Neural progenitor cell (in vitro differentiated cells): Measurements from ENCODE around the gene JAK1. TPM values are rescaled to one million over a fixed set of nuclear protein-coding genes. Genes with fewer than 3 reads are reported as not detected.
A peak's percentile ranks its signal among the peaks of the same experiment; 100 is the strongest.

Experiments
- DNase-seq: peaks from one replicate; pipeline ENCODE4 v3.0.0-alpha.2; 2016; ENCODE audit warnings: low spot score
- H2AFZ ChIP-seq: fragments of 200-600 bp; sonication (generic); replicated peaks from 2 replicates; pipeline ENCODE4 v1.6.1; 2016; ENCODE audit warnings: antibody characterized with exemption
- H3F3A ChIP-seq: fragments of 200-600 bp; sonication (generic); 2 replicates; pipeline ENCODE4 v1.6.1; 2016; ENCODE audit warnings: antibody characterized with exemption, low read depth
- H3K27ac ChIP-seq: fragments of 200-600 bp; sonication (generic); 2 replicates; pipeline ENCODE4 v1.5.1; 2016; ENCODE audit warnings: mild to moderate bottlenecking
- H3K27me3 ChIP-seq: fragments of 200-600 bp; sonication (generic); 2 replicates; pipeline ENCODE4 v1.6.1; 2016; ENCODE audit warnings: mild to moderate bottlenecking, moderate library complexity
- H3K36me3 ChIP-seq: fragments of 200-600 bp; sonication (generic); 2 replicates; pipeline ENCODE4 v1.5.1; 2016
- H3K4me1 ChIP-seq: fragments of 200-600 bp; sonication (generic); 2 replicates; pipeline ENCODE4 v1.6.1; 2016; ENCODE audit warnings: mixed run types
- H3K4me2 ChIP-seq: fragments of 200-600 bp; sonication (generic); 2 replicates; pipeline ENCODE4 v1.6.1; 2016
- H3K4me3 ChIP-seq: fragments of 200-600 bp; sonication (generic); 2 replicates; pipeline ENCODE4 v1.5.1; 2016
- H3K79me2 ChIP-seq: fragments of 200-600 bp; sonication (generic); 2 replicates; pipeline ENCODE4 v1.6.1; 2016; ENCODE audit warnings: low read depth
- H3K9ac ChIP-seq: fragments of 200-600 bp; sonication (generic); 2 replicates; pipeline ENCODE4 v1.6.1; 2016
- H3K9me3 ChIP-seq: fragments of 200-600 bp; sonication (generic); 2 replicates; pipeline ENCODE4 v1.5.1; 2016; ENCODE audit warnings: low read depth
- H4K20me1 ChIP-seq: fragments of 200-600 bp; sonication (generic); 2 replicates; pipeline ENCODE4 v1.6.1; 2016; ENCODE audit warnings: low read depth
- H3K27ac Mint-ChIP-seq: 3 replicates; pipeline ENCODE4 v1.8.0; 2021; ENCODE audit warnings: mixed read lengths
- H3K27me3 Mint-ChIP-seq: 2 replicates; pipeline ENCODE4 v1.8.0; 2022; ENCODE audit warnings: low read depth, mild to moderate bottlenecking, inconsistent platforms, moderate library complexity, mixed read lengths; ENCODE audit not compliant: insufficient read depth
- H3K36me3 Mint-ChIP-seq: 3 replicates; pipeline ENCODE4 v1.8.0; 2021; ENCODE audit warnings: mixed read lengths
- H3K4me1 Mint-ChIP-seq: 3 replicates; pipeline ENCODE4 v1.8.0; 2021; ENCODE audit warnings: mixed read lengths
- H3K4me3 Mint-ChIP-seq: 3 replicates; pipeline ENCODE4 v1.8.0; 2021; ENCODE audit warnings: mild to moderate bottlenecking, moderate library complexity, mixed read lengths
- H3K9me3 Mint-ChIP-seq: 3 replicates; pipeline ENCODE4 v1.8.0; 2020; ENCODE audit warnings: mixed read lengths
- CTCF ChIP-seq: fragments of 200-600 bp; sonication (generic); IDR thresholded peaks from 2 replicates; pipeline ENCODE4 v1.5.1; 2017; ENCODE audit warnings: antibody characterized with exemption, mild to moderate bottlenecking
- EZH2 ChIP-seq: fragments of 200-600 bp; sonication (generic); IDR thresholded peaks from 2 replicates; pipeline ENCODE4 v1.6.1; 2017; ENCODE audit warnings: antibody characterized with exemption, mild to moderate bottlenecking, moderate library complexity
- EZH2phosphoT487 ChIP-seq: fragments of 200-600 bp; sonication (generic); IDR thresholded peaks from 2 replicates; pipeline ENCODE4 v1.6.1; 2017; ENCODE audit warnings: antibody characterized with exemption
- total RNA-seq: library from RNA; depleted of rRNA; stranded (reverse); fragments of >200 nt; gene quantifications from 2 replicates; pipeline ENCODE4 v1.2.3, GENCODE V29; 2015; ENCODE audit warnings: low replicate concordance

The JAK1 gene
- total RNA-seq, 1 donor from 2014 or later, result 6.5 TPM

GRCh38 chr1:64942118-64942517 is 24.2 kb downstream of the JAK1 start:
- H3K36me3 ChIP-seq, result no peaks in the 10 kb centered on the region
- no peaks in the 10 kb centered on the region for H4K20me1 ChIP-seq
- Mint-ChIP-seq H3K27ac (no peak overlapping the region), H3K9me3 (peaks cover 5% of the 10 kb centered on the region), H3K27me3 (peaks cover 3% of the 10 kb centered on the region), H3K4me3 (no peak overlapping the region), H3K36me3 (no peaks in the 10 kb centered on the region), H3K4me1 (peaks cover under 1% of the 10 kb centered on the region)
- H3K27ac ChIP-seq, result no peak overlapping the region
- H3K4me3 ChIP-seq, result no peak overlapping the region
- peaks cover 5% of the 10 kb centered on the region for H3K4me1 ChIP-seq
- DNase-seq, result no peak
- no peak overlapping the region for H3K4me2 ChIP-seq
- H3F3A ChIP-seq, result peaks cover 4% of the 10 kb centered on the region
- H3K9me3 ChIP-seq, result no peaks in the 10 kb centered on the region
- no peak for TF ChIP-seq CTCF
- TF ChIP-seq EZH2, result no peak
- TF ChIP-seq EZH2phosphoT487, result no peak
- no peak overlapping the region for H3K9ac ChIP-seq
- no peak overlapping the region for H2AFZ ChIP-seq
- H3K27me3 ChIP-seq, result no peaks in the 10 kb centered on the region
- H3K79me2 ChIP-seq, result no peaks in the 10 kb centered on the region

GRCh38 chr1:64941461-64942117 is 24.8 kb downstream of the JAK1 start:
- Mint-ChIP-seq H3K4me1 (no peaks in the 10 kb centered on the region), H3K27me3 (peaks cover 3% of the 10 kb centered on the region), H3K9me3 (peaks cover 7% of the 10 kb centered on the region), H3K27ac (no peak overlapping the region), H3K4me3 (no peak overlapping the region), H3K36me3 (no peaks in the 10 kb centered on the region)
- no peak overlapping the region for H3K4me2 ChIP-seq
- H3K27ac ChIP-seq, result no peak overlapping the region
- H3F3A ChIP-seq, result peaks cover 4% of the 10 kb centered on the region
- H4K20me1 ChIP-seq, result no peaks in the 10 kb centered on the region
- no peaks in the 10 kb centered on the region for H3K79me2 ChIP-seq
- peak overlapping the region; percentile 20 for H2AFZ ChIP-seq
- TF ChIP-seq CTCF, result no peak
- TF ChIP-seq EZH2phosphoT487, result no peak
- no peak for TF ChIP-seq EZH2
- H3K4me1 ChIP-seq, result peaks cover 5% of the 10 kb centered on the region
- no peak overlapping the region for H3K9ac ChIP-seq
- H3K9me3 ChIP-seq, result no peaks in the 10 kb centered on the region
- H3K36me3 ChIP-seq, result no peaks in the 10 kb centered on the region
- H3K4me3 ChIP-seq, result no peak overlapping the region
- DNase-seq, result no peak
- no peaks in the 10 kb centered on the region for H3K27me3 ChIP-seq

GRCh38 chr1:64940025-64940424 is 26.3 kb downstream of the JAK1 start:
- no peaks in the 10 kb centered on the region for H3K36me3 Mint-ChIP-seq
- peaks cover 7% of the 10 kb centered on the region for H3K9me3 Mint-ChIP-seq
- no peaks in the 10 kb centered on the region for H3K4me1 Mint-ChIP-seq
- Histone ChIP-seq H3F3A (peaks cover 4% of the 10 kb centered on the region), H3K27me3 (no peaks in the 10 kb centered on the region), H3K9ac (no peak overlapping the region), H3K4me1 (peaks cover 5% of the 10 kb centered on the region), H3K36me3 (no peaks in the 10 kb centered on the region), H3K27ac (no peak overlapping the region), H3K4me3 (no peak overlapping the region), H3K4me2 (no peak overlapping the region), H3K9me3 (no peaks in the 10 kb centered on the region), H3K79me2 (no peaks in the 10 kb centered on the region), H2AFZ (no peak overlapping the region), H4K20me1 (no peaks in the 10 kb centered on the region)
- peaks cover 3% of the 10 kb centered on the region for H3K27me3 Mint-ChIP-seq
- no peak overlapping the region for H3K4me3 Mint-ChIP-seq
- no peak for TF ChIP-seq EZH2
- no peak for TF ChIP-seq CTCF
- TF ChIP-seq EZH2phosphoT487, result no peak
- H3K27ac Mint-ChIP-seq, result no peak overlapping the region
- DNase-seq, result no peak
